Neural progenitor cell (in vitro differentiated cells): ENCODE measurements around the gene ITPA. TPM values are rescaled to one million over a fixed set of nuclear protein-coding genes. Genes with fewer than 3 reads are reported as not detected.

Experiments used
- DNase-seq: peaks from one replicate; pipeline ENCODE4 v3.0.0-alpha.2; 2016; ENCODE audit warnings: low spot score
- H2AFZ ChIP-seq: fragments of 200-600 bp; sonication (generic); replicated peaks from 2 replicates; pipeline ENCODE4 v1.6.1; 2016; ENCODE audit warnings: antibody characterized with exemption
- H3F3A ChIP-seq: fragments of 200-600 bp; sonication (generic); 2 replicates; pipeline ENCODE4 v1.6.1; 2016; ENCODE audit warnings: antibody characterized with exemption, low read depth
- H3K27ac ChIP-seq: fragments of 200-600 bp; sonication (generic); 2 replicates; pipeline ENCODE4 v1.5.1; 2016; ENCODE audit warnings: mild to moderate bottlenecking
- H3K27me3 ChIP-seq: fragments of 200-600 bp; sonication (generic); 2 replicates; pipeline ENCODE4 v1.6.1; 2016; ENCODE audit warnings: mild to moderate bottlenecking, moderate library complexity
- H3K36me3 ChIP-seq: fragments of 200-600 bp; sonication (generic); 2 replicates; pipeline ENCODE4 v1.5.1; 2016
- H3K4me1 ChIP-seq: fragments of 200-600 bp; sonication (generic); 2 replicates; pipeline ENCODE4 v1.6.1; 2016; ENCODE audit warnings: mixed run types
- H3K4me2 ChIP-seq: fragments of 200-600 bp; sonication (generic); 2 replicates; pipeline ENCODE4 v1.6.1; 2016
- H3K4me3 ChIP-seq: fragments of 200-600 bp; sonication (generic); 2 replicates; pipeline ENCODE4 v1.5.1; 2016
- H3K79me2 ChIP-seq: fragments of 200-600 bp; sonication (generic); 2 replicates; pipeline ENCODE4 v1.6.1; 2016; ENCODE audit warnings: low read depth
- H3K9ac ChIP-seq: fragments of 200-600 bp; sonication (generic); 2 replicates; pipeline ENCODE4 v1.6.1; 2016
- H3K9me3 ChIP-seq: fragments of 200-600 bp; sonication (generic); 2 replicates; pipeline ENCODE4 v1.5.1; 2016; ENCODE audit warnings: low read depth
- H4K20me1 ChIP-seq: fragments of 200-600 bp; sonication (generic); 2 replicates; pipeline ENCODE4 v1.6.1; 2016; ENCODE audit warnings: low read depth
- H3K27ac Mint-ChIP-seq: 3 replicates; pipeline ENCODE4 v1.8.0; 2021; ENCODE audit warnings: mixed read lengths
- H3K27me3 Mint-ChIP-seq: 2 replicates; pipeline ENCODE4 v1.8.0; 2022; ENCODE audit warnings: low read depth, mild to moderate bottlenecking, inconsistent platforms, moderate library complexity, mixed read lengths; ENCODE audit not compliant: insufficient read depth
- H3K36me3 Mint-ChIP-seq: 3 replicates; pipeline ENCODE4 v1.8.0; 2021; ENCODE audit warnings: mixed read lengths
- H3K4me1 Mint-ChIP-seq: 3 replicates; pipeline ENCODE4 v1.8.0; 2021; ENCODE audit warnings: mixed read lengths
- H3K4me3 Mint-ChIP-seq: 3 replicates; pipeline ENCODE4 v1.8.0; 2021; ENCODE audit warnings: mild to moderate bottlenecking, moderate library complexity, mixed read lengths
- H3K9me3 Mint-ChIP-seq: 3 replicates; pipeline ENCODE4 v1.8.0; 2020; ENCODE audit warnings: mixed read lengths
- CTCF ChIP-seq: fragments of 200-600 bp; sonication (generic); IDR thresholded peaks from 2 replicates; pipeline ENCODE4 v1.5.1; 2017; ENCODE audit warnings: antibody characterized with exemption, mild to moderate bottlenecking
- EZH2 ChIP-seq: fragments of 200-600 bp; sonication (generic); IDR thresholded peaks from 2 replicates; pipeline ENCODE4 v1.6.1; 2017; ENCODE audit warnings: antibody characterized with exemption, mild to moderate bottlenecking, moderate library complexity
- EZH2phosphoT487 ChIP-seq: fragments of 200-600 bp; sonication (generic); IDR thresholded peaks from 2 replicates; pipeline ENCODE4 v1.6.1; 2017; ENCODE audit warnings: antibody characterized with exemption
- total RNA-seq: library from RNA; depleted of rRNA; stranded (reverse); fragments of >200 nt; gene quantifications from 2 replicates; pipeline ENCODE4 v1.2.3, GENCODE V29; 2015; ENCODE audit warnings: low replicate concordance

Gene ITPA
- total RNA-seq, 1 donor from 2014 or later = 18.2 TPM

GRCh38 chr20:3237958-3238615, 28.8 kb downstream of the ITPA start:
- H3K4me2 ChIP-seq = peak overlapping the region; percentile 92

GRCh38 chr20:3238616-3239025, 29.3 kb downstream of the ITPA start:
- no peak overlapping the region for H3K27ac ChIP-seq
- TF ChIP-seq EZH2 (peak; percentile 43), CTCF (no peak), EZH2phosphoT487 (peak; percentile 70)
- H3K79me2 ChIP-seq = no peaks in the 10 kb centered on the region
- Mint-ChIP-seq H3K4me1 (peaks cover 13% of the 10 kb centered on the region), H3K27ac (no peak overlapping the region), H3K27me3 (peaks cover 67% of the 10 kb centered on the region), H3K4me3 (peak overlapping the region; percentile 81), H3K9me3 (peaks cover 4% of the 10 kb centered on the region), H3K36me3 (no peaks in the 10 kb centered on the region)
- peak overlapping the region; percentile 92 for H3K4me2 ChIP-seq
- peaks cover 20% of the 10 kb centered on the region for H3F3A ChIP-seq
- peaks cover 7% of the 10 kb centered on the region for H3K4me1 ChIP-seq
- peak overlapping the region; percentile 99 for H2AFZ ChIP-seq
- H3K36me3 ChIP-seq = no peaks in the 10 kb centered on the region
- H3K9me3 ChIP-seq = no peaks in the 10 kb centered on the region
- H3K27me3 ChIP-seq = peaks cover 71% of the 10 kb centered on the region
- DNase-seq = peak; percentile 64
- H3K4me3 ChIP-seq = peak overlapping the region; percentile 73
- no peak overlapping the region for H3K9ac ChIP-seq
- no peaks in the 10 kb centered on the region for H4K20me1 ChIP-seq

More at GRCh38 chr20:3237958-3238615, 28.8 kb downstream of the ITPA start:
- no peaks in the 10 kb centered on the region for H4K20me1 ChIP-seq
- no peaks in the 10 kb centered on the region for H3K9me3 ChIP-seq
- no peaks in the 10 kb centered on the region for H3K36me3 ChIP-seq
- no peak overlapping the region for H3K9ac ChIP-seq
- DNase-seq = peak; percentile 63
- TF ChIP-seq EZH2 (peak; percentile 90), CTCF (peak; percentile 18), EZH2phosphoT487 (peak; percentile 82)
- H3K4me3 ChIP-seq = peak overlapping the region; percentile 73
- H2AFZ ChIP-seq = peak overlapping the region; percentile 99
- peaks cover 7% of the 10 kb centered on the region for H3K4me1 ChIP-seq
- H3K27me3 ChIP-seq = peaks cover 71% of the 10 kb centered on the region
- Mint-ChIP-seq H3K9me3 (peaks cover 4% of the 10 kb centered on the region), H3K4me3 (peak overlapping the region; percentile 68), H3K4me1 (peaks cover 13% of the 10 kb centered on the region), H3K27me3 (peaks cover 64% of the 10 kb centered on the region), H3K27ac (no peak overlapping the region), H3K36me3 (no peaks in the 10 kb centered on the region)
- H3K27ac ChIP-seq = no peak overlapping the region
- H3K79me2 ChIP-seq = no peaks in the 10 kb centered on the region
- peaks cover 20% of the 10 kb centered on the region for H3F3A ChIP-seq

- no peaks in the 10 kb centered on the region for H3K36me3 Mint-ChIP-seq
- peaks cover 7% of the 10 kb centered on the region for H3K4me1 ChIP-seq
- peaks cover 4% of the 10 kb centered on the region for H3K9me3 Mint-ChIP-seq
- peak within 1 kb of the TSS; percentile 99 for H2AFZ ChIP-seq
- H3K4me3 Mint-ChIP-seq = peak within 1 kb of the TSS; percentile 88
- H3K4me2 ChIP-seq = peak within 1 kb of the TSS; percentile 92
- H3F3A ChIP-seq = peaks cover 20% of the 10 kb centered on the region
- H3K4me1 Mint-ChIP-seq = peaks cover 13% of the 10 kb centered on the region
- H3K9me3 ChIP-seq = no peaks in the 10 kb centered on the region
- no peak within 1 kb of the TSS for H3K9ac ChIP-seq
- DNase-seq = peak; percentile 76
- H3K79me2 ChIP-seq = no peaks in the 10 kb centered on the region
- H3K27me3 ChIP-seq = peaks cover 71% of the 10 kb centered on the region
- no peak for TF ChIP-seq EZH2
- TF ChIP-seq EZH2phosphoT487 = peak; percentile 43
- H3K27ac ChIP-seq = no peak within 1 kb of the TSS
- H3K4me3 ChIP-seq = peak within 1 kb of the TSS; percentile 73
- no peak within 1 kb of the TSS for H3K27ac Mint-ChIP-seq
- no peaks in the 10 kb centered on the region for H4K20me1 ChIP-seq
- H3K36me3 ChIP-seq = no peaks in the 10 kb centered on the region
- H3K27me3 Mint-ChIP-seq = peaks cover 70% of the 10 kb centered on the region
Measured at GRCh38 chr20:3239026-3239866, 29.9 kb downstream of the ITPA start, which contains the start of gene SLC4A11. Gene SLC4A11 (minus strand): TSS chr20:3239190. CDS start chr20:3239137, 53 bp downstream.
